KBM-7 (cell line): Measurements from ENCODE around the gene AHRR.

Experiments used
- DNase-seq: peaks from one replicate; pipeline ENCODE4 v3.0.0-alpha.2; 2015
- in situ Hi-C: fragments of 300-500 bp; cut with MboI; formaldehyde crosslinking; loops from 2 replicates; pipeline ENCODE4 v1.14.3; 2020; ENCODE audit warnings: low sequenced_read_pairs, low pct_unique_long_range_greater_than_20kb, mixed read lengths

The AHRR gene

DNA sequence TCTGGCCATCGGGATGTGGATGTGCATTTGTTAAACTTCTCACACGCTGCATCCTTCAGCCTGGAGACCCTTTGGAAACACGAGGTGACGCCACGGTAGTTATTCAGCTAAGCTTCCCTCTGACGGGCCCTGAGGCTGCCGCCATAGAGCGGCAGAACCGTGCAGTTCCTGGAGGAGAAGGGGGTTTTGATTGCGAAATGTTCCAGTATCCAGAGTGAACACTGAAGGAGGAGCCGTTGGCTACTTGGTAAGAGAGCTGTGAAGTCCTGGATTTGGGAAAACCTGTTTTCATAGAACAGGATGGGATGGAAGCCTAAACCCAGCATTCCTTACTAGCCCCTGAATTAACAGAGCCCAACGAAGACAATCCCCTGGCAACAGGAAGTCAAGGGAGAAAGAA is 98.5 kb downstream of the AHRR start:
- in situ Hi-C loops = no loop called here
- no peak for DNase-seq

DNA sequence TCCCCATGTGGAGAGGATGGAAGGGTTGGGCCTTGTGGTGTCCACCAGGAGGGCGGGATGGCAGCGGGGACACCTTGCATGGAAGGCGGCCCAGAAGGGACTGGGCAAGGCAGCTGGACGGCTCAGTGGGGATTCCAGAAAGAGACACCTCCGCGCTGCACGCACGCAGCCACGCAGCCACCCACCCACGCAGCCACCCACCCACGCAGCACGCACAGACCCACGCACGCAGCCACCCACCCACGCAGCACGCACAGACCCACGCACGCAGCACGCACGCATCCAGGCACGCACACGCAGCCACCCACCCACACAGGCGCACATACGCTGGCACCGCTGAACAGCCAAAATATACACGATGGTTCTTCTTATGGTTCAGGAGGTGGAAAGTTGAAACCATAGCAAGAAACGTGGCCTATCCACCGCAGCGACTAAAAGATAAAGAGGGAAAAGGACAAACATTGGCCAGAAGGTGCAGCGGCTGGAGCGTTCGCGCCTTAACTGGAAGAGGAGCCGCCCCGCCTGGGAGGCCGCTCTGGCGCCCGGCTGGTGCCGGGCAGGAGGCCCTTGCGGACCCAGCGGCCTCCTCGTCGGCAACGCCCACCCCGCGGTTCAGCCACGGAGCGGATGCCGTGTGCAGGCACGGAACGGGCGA is 99.2 kb downstream of the AHRR start:
- no peak for DNase-seq
- in situ Hi-C loops = no loop called here

DNA sequence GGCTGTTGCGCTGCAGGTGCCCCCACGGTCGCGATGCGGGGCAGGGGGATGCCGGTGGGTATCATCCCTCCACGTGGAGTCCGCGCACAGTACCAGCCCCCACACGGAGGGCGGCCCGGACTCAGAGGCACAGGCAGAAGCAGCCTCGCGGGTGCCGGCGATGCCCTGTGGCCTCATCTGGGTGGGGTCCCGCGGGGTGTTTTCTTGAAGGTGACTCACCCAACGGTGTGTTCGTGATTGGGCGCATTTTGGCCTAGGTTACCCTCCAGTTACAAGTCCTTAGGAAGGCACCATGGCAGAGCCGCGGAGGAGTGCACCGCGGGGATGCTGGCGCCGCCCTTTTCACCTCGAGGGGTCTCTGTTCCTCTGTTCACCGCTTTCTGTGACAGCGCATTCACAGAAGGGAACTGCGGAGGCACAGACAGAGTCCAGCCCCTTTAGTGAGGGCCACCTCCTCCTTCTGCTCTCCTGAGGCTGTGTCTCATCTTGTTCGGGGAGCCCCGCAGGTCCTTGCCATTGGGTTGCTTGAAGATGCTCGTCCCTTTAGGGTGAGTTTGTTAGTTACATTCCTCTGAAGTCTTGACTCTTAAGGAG is 99.9 kb downstream of the AHRR start:
- in situ Hi-C loops = no loop called here
- DNase-seq = no peak

DNA sequence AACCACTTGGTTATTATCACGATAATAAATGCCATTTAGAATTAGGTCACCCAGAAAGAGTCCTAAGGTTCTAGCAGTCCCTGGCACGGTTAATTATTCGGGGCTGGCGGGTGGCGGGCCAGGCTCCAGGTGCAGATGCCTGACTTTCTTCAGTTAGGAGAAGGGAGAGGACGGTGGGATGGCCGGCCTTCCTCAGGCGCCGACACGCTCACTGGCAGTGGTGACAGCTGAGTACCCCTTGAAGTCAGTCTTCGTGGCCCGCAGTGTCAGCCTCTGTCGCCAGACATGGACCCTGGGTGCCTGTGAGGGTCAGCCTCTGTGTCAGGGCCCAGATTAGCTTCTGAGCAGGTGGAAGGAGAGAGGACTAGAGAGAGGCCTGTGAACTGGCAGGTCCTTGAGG is 100.4 kb downstream of the AHRR start:
- in situ Hi-C loops = no loop called here
- DNase-seq = no peak

DNA sequence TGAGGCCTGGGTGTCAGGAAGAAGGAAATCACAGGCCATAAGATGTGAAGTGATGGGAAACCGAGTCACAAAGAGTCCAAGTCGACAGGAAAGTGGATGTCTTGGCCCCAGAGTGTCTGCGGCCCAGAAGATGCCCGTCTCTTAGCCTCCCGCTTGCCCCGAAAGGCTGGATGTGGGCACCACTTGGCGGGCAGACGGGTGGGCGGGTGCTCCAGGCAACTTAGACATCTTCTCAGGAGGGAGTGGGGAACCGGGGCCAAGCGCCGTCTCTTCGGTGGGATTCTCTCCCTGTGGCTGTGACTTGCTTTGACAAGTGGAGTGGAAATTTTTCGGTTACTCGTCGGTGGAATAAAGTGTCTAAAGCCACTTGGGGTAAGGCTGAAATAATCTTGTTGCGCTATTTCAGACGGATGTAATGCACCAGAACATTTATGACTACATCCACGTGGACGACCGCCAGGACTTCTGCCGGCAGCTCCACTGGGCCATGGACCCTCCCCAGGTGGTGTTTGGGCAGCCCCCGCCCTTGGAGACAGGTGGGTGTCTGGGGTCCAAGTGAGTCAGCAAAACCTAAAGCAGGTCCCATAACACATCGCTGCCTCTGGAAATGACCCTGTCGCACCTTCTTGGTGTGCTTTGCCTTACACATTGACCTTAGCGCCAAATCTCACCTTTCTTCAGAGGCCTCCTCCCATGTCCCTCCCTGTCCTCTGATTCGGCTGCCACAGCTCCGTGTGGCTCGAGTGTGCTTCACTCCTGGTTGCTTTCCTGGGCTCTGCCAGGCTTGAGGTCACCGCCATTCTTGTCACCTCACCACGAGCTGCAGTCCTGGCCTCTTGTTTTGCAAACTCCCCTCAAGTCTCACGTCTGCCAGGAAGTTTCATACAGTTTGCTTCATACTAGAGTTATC is 101.1 kb downstream of the AHRR start:
- DNase-seq = no peak
- in situ Hi-C loops = no loop called here

DNA sequence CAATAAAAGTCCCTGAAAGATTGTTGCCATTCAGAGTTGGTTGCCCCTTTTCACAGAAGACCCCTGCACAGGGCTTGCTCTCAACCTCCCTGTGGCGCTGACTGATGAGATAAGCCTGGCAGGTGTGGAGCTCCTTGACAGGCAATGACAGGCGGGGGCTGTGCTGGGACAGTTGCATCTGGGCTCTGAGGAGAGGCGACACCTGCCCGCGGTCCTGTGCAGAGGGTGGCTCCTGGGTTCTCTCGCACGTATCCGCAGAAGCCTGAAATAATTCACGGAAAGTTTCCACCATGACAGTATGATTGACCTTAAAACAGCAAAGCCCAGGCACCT is 101.7 kb downstream of the AHRR start:
- no peak for DNase-seq
- in situ Hi-C loops = no loop called here

DNA sequence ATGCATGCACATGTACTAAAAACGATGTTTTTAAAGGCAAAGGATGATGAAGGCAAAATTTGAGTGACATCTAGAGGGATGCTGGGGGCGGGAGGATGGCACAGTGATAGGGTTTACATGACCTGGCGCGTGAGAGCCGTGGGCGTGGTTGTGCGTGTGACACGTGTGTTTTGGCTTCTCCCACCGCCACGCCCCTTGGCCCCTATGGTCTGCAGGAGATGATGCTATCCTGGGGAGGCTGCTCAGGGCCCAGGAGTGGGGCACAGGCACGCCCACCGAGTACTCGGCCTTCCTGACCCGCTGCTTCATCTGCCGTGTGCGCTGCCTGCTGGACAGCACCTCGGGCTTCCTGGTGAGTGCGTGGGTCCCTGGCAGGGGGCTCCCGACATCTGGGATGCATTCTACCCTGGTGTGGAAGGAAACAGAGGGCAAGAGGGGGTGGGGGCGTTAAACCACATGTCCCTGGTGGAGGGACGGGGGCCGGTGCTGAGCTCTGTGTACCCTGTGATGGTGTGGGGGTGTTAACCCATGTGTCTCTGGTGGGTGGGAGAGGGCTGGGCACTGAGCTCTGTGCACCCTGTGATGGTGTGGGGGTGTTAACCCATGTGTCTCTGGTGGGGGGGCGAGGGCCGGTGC is 102.2 kb downstream of the AHRR start:
- in situ Hi-C loops = no loop called here
- DNase-seq = no peak

DNA sequence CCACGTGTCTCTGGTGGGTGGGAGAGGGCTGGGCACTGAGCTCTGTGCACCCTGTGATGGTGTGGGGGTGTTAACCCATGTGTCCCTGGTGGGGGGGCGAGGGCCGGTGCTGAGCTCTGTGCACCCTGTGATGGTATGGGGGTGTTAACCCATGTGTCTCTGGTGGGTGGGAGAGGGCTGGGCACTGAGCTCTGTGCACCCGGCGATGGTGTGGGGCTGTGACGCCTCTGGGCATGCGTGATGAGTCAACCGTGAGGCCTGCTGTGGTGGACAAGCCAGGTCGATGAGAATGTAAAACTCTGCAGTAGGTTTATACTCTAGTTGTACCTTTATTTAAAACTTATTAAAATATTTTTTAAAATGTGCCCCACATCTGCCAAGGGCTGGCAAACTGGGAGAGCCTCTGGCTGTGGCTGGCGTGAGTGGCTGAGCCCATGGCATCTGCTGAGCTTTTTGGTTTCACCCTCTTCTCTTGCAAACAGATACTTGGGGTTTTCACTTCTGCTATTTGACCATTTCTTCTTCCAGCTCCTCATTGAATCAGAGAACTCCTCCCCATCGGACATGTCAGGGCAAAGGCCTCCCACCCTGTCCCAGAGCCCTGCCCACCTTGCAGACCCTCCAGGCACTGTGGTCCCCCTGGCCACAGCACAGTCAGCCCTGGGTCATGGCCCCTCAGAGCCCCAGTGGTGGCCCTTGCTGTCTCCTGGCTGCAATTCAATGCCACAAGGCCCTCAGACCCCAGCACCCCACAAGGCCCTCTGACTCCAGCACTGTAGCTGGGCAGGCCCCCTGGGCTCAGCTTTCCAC is 103.0 kb downstream of the AHRR start:
- in situ Hi-C loops = no loop called here

DNA sequence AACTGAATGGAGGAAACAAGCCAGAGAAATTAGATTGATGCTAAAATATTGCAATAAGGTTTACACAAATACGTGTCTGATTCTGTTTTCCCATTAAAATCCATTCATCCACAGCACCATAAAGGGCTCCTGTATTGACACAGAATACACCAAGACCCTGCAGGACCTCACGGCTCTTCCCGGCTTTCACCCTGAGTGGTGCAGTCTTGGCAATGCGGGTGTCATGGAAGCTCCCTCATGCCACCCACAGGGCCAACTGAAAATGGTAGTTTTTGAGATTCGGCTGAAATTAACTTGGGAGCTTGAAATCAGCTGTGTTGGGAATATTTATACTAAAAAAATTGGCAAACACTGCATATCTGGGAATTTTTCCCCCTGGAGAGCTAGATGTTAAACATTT is 104.2 kb downstream of the AHRR start:
- in situ Hi-C loops = no loop called here
- no peak for DNase-seq

More for the DNA sequence above, 103.0 kb downstream of the AHRR start:
- DNase-seq = peak; percentile 39

DNA sequence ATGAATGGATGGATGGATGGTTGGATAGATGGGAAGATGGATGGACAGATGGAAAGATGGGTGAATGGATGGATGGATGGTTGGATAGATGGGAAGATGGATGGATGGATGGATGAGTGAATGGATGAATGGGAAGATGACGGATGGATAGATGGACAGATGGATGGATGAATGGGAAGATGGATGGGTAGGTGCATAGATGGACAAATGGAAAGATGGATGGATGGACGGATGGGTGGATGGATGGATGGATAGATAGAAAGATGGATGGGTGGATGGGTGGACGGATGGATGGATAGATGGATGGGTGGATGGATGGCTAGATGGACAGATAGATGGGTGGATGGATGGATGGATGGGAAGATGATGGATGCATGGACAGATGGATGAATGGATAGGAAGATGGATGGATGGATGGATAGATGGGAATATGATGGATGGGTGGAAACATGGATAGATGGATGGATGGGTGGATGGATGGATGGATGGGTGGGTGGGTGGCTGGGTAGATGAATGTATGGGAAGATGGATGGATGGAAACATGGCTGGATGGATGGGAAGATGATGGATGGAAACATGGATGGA is 105.0 kb downstream of the AHRR start:
- DNase-seq = no peak
- in situ Hi-C loops = no loop called here

DNA sequence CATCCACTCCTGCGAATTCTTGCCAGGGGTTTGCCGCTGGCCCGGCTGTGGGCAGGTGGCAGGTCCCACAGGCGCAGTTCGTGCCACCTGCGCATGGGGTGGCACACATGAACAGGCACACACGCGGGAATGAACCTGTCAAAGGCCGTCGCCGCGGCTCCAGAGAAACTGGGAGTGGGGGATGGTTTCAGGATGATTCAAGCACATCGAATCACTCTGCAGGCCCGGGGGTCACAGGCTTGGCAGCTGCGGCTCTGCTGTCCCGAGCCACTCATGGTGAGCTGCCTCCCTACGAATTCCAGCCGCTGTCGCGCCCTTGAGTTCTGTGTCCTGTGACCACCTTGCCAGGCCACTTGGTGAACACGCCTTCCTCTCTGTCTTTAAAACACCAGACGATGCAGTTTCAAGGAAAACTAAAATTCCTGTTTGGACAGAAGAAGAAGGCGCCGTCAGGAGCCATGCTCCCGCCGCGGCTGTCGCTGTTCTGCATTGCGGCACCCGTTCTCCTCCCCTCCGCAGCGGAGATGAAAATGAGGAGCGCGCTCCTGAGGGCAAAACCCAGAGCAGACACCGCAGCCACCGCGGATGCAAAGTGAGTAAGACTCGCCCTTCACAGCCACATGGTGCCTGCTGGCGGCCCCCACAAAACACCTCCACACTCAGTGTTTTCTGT is 106.0 kb downstream of the AHRR start:
- in situ Hi-C loops = no loop called here

DNA sequence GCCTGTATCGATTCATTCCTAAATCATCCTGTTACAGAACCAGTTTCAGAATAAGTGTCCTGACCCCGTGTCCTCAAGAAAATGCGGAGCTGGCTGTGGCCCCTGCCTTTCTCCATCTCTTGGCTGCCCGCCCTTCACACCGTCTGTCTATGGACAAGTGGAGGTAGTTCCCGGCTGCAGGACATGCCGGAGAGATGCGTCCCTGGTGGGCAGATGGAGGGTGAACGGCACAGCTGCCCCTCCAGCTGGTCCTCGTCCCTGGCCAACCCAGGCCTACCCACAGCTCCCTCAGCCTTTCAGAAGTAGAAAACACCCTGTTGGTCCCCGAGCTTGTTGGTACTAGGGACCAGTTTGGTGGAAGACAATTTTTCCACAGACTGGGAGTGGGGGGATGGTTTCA is 106.7 kb downstream of the AHRR start:
- in situ Hi-C loops = no loop called here
- no peak for DNase-seq

More for the DNA sequence above, 106.0 kb downstream of the AHRR start:
- no peak for DNase-seq

DNA sequence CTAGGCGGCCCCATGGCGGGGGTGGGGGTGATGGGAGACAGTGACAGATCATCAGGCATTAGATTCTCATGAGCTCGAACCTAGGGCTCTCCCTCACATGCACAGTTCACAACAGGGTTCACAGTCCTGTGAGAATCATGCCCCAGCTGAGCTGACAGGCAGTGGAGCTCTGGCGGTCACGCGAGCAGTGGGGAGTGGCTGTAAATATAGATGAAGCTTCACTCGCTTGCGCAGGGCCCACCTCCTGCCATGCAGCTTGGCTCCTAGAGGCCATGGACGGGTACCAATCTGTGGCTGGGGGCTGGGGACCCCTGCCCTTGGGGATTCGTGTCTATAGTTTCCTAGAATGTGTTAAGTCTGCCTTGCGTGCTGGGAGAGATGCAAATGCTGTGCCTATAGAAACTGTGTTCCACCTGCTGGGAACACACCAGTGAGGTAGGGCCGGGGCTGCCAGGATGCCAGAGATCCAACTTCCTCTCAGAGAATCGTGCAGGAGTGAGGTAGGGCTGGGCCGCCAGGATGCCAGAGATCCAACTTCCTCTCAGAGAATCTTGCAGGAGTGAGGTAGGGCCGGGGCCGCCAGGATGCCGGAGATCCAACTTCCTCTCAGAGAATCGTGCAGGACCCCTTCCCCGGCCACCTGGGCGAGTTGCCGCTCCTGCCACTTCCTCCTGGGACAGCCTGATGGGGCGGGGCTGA is 107.4 kb downstream of the AHRR start:
- DNase-seq = no peak
- in situ Hi-C loops = no loop called here

DNA sequence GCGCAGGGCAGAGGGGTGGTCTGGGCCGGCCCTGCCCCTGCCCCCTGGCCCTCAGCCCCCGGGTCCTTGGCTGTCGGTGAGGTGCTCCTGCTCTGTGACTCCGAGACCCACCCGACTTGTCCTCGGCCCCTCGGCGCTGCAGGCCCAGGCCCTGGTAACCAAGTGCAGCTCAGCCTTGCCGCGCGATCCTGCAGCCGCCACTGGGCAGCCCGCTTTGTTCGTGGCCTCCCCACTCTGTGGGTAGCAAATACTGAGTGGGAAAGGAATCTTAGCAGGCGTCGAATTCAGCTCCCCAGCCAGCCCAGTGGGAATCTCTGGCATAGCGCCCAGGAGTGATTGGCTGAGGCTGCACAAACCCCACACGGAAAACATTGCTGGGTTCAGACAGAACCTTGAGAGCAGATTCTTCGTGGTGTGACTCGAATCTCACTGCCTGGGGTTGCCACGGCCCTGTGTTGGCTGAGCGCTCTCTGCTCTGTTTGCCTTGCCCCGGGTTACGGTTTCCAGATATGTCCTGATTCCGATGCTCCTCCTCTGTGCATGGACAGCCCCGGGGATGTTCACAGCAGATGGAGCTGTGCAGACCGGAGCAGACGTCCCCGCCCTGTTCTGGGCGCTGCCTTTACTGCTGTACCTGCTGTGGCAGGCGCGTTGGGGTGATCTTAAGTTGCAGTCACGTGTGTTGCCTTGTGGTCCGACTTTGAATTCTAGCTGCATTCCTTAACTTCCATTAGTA is 108.1 kb downstream of the AHRR start:
- no peak for DNase-seq
- in situ Hi-C loops = no loop called here

DNA sequence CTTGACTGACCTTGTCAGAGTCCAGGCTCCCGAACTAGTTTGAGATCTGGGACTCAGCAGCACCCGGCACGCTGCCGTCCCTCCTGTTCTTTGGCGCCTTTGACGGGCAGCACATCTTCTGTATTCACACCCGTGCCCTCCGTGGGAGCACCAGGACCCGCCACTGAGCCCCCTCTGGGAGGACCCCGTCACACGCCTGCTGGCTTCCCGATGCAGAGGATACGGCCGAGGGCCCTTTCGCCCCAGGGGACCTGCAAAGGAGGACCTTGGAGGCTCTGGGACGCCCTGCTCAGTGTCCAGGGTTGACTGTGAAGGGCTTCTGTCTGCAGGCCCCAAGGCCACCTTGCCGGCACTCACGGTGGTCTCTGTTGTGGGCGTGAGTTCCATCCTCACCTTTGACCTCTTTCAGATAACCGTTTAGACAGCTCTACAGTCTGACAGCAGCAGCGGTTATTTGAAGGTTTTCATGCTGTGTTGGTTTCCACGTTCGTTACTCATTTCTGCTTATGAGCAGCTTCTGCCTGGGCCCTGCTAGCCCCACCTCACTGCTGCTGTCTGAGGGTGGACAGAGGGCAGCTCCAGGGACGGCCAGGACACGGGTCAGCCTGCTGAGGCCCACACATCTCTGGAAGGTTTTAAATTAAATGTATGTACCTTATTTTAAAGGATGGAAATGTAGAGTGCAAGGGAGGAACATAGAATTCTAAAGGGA is 108.9 kb downstream of the AHRR start:
- DNase-seq = no peak
- in situ Hi-C loops = no loop called here

DNA sequence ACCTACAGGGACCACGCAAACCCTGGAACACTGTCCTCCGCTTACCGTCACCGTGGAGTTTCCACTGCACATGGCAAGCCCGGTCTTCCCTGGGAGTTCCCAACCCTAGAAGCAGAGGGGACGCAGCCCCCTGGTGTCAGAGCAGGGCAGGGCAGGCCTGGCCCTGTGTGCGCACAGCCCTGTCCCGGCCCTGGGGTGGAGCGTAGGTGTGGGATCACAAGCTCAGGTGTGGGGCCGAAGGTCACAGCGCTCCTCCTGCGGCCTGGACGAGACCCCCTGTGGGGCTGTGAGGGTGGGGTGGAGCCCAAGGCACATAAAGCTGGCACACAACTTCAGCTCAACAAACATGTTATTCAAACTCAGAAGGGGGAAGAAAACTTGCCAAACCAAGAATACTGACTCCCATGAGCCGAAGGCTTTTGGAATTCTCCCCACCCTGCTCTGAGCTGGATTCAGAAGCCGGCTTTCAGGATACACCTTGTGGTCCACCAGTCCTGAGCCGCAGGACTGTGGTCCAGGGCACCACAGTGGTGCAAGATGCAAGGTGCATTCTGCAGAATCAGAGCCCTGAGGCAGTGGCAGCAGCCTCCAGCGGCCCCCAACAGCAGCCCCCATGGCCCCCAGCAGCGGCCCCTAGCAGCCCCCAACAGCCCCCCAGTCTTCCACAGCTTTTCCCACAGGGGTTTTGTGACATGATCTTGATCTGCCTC is 109.6 kb downstream of the AHRR start:
- DNase-seq = peak; percentile 45
- in situ Hi-C loops = no loop called here
